GM23338 (cell line): ENCODE measurements around the gene LCOR. TPM values are rescaled to one million over a fixed set of nuclear protein-coding genes. Genes with fewer than 3 reads are reported as not detected.

Source experiments
- ATAC-seq: fragments of 200-7000 bp; cut with Tn5 transposase; 3 replicates; pipeline ENCODE4 v1.9.1; 2020
- DNase-seq: peaks from one replicate; pipeline ENCODE4 v3.0.0-alpha.2; 2015; ENCODE audit warnings: low spot score
- H2AFZ ChIP-seq: fragments of 200-600 bp; sonication (generic); 2 replicates; pipeline ENCODE4 v1.8.0; 2016; ENCODE audit warnings: antibody characterized with exemption, mild to moderate bottlenecking, moderate library complexity
- H3F3A ChIP-seq: fragments of 200-600 bp; sonication (generic); replicated peaks from 2 replicates; pipeline ENCODE4 v1.8.0; 2017; ENCODE audit warnings: antibody characterized with exemption, mixed run types, low read depth
- H3K27ac ChIP-seq: fragments of 200-600 bp; sonication (generic); 2 replicates; pipeline ENCODE4 v1.6.1; 2016; ENCODE audit warnings: low read depth
- H3K27me3 ChIP-seq: fragments of 200-600 bp; sonication (generic); 2 replicates; pipeline ENCODE4 v1.8.0; 2016; ENCODE audit warnings: mild to moderate bottlenecking, mixed run types, moderate library complexity; ENCODE audit not compliant: insufficient read depth
- H3K36me3 ChIP-seq: fragments of 200-600 bp; sonication (generic); 2 replicates; pipeline ENCODE4 v1.8.0; 2016; ENCODE audit warnings: mild to moderate bottlenecking; ENCODE audit not compliant: insufficient read depth
- H3K4me1 ChIP-seq: fragments of 200-600 bp; sonication (generic); 2 replicates; pipeline ENCODE4 v1.8.0; 2016; ENCODE audit warnings: mild to moderate bottlenecking, moderate library complexity; ENCODE audit not compliant: insufficient read depth
- H3K4me2 ChIP-seq: fragments of 200-600 bp; sonication (generic); 2 replicates; pipeline ENCODE4 v1.7.1; 2017; ENCODE audit warnings: mixed run types
- H3K4me3 ChIP-seq: fragments of 200-600 bp; sonication (generic); 2 replicates; pipeline ENCODE4 v1.6.1; 2016; ENCODE audit warnings: mixed run types
- H3K79me2 ChIP-seq: fragments of 200-600 bp; sonication (generic); replicated peaks from 2 replicates; pipeline ENCODE4 v1.8.0; 2017; ENCODE audit warnings: mild to moderate bottlenecking; ENCODE audit not compliant: insufficient read depth
- H3K9me2 ChIP-seq: fragments of 200-600 bp; sonication (generic); 2 replicates; pipeline ENCODE4 v1.8.0; 2017; ENCODE audit not compliant: insufficient read depth
- H4K20me1 ChIP-seq: fragments of 200-600 bp; sonication (generic); replicated peaks from 2 replicates; pipeline ENCODE4 v1.8.0; 2017; ENCODE audit warnings: mild to moderate bottlenecking; ENCODE audit not compliant: insufficient read depth
- H3K27ac Mint-ChIP-seq: 2 replicates; pipeline ENCODE4 v1.8.0; 2020; ENCODE audit warnings: inconsistent platforms, mild to moderate bottlenecking, moderate library complexity, mixed read lengths
- H3K27me3 Mint-ChIP-seq: 3 replicates; pipeline ENCODE4 v1.8.0; 2022; ENCODE audit warnings: low read depth, mild to moderate bottlenecking, moderate library complexity, mixed read lengths, inconsistent platforms; ENCODE audit not compliant: insufficient read depth, poor library complexity
- H3K36me3 Mint-ChIP-seq: 3 replicates; pipeline ENCODE4 v1.8.0; 2021; ENCODE audit warnings: low read depth, mild to moderate bottlenecking, inconsistent platforms, moderate library complexity, mixed read lengths
- H3K4me1 Mint-ChIP-seq: 3 replicates; pipeline ENCODE4 v1.8.0; 2020; ENCODE audit warnings: mild to moderate bottlenecking, inconsistent platforms, mixed read lengths
- H3K4me3 Mint-ChIP-seq: 3 replicates; pipeline ENCODE4 v1.8.0; 2021; ENCODE audit warnings: moderate library complexity, mild to moderate bottlenecking, inconsistent platforms, mixed read lengths
- H3K9me3 Mint-ChIP-seq: 3 replicates; pipeline ENCODE4 v1.8.0; 2020; ENCODE audit warnings: moderate library complexity, mild to moderate bottlenecking, inconsistent platforms, mixed read lengths
- CREB1 ChIP-seq: fragments of 250-450 bp; sonication (Bioruptor Pico); IDR thresholded peaks from 2 replicates; pipeline ENCODE4 v1.5.0; 2020; ENCODE audit warnings: low read depth, mild to moderate bottlenecking, moderate library complexity
- CTCF ChIP-seq, 2 experiments: fragments of 200-600 bp in 1 of 2; sonication (generic) in 1 of 2; conservative IDR thresholded peaks; 2 replicates each; pipeline versions ENCODE4 v1.5.1 to v1.6.1; 2016 to 2017; ENCODE audit warnings: antibody characterized with exemption in 2 of 2, low read depth in 2 of 2, mild to moderate bottlenecking in 2 of 2, moderate library complexity in 1 of 2
- ETS1 ChIP-seq: IDR thresholded peaks from 2 replicates; pipeline ENCODE4 v1.6.1; 2016; ENCODE audit warnings: antibody characterized with exemption
- EZH2 ChIP-seq: fragments of 200-600 bp; sonication (generic); IDR thresholded peaks from one replicate; pipeline ENCODE4 v1.8.0; 2017; ENCODE audit warnings: antibody characterized with exemption, mild to moderate bottlenecking, low read depth; ENCODE audit not compliant: unreplicated experiment
- EZH2phosphoT487 ChIP-seq: fragments of 200-600 bp; sonication (generic); IDR thresholded peaks from one replicate; pipeline ENCODE4 v1.8.1; 2018; ENCODE audit warnings: antibody characterized with exemption; ENCODE audit not compliant: unreplicated experiment
- JUNB ChIP-seq: IDR thresholded peaks from one replicate; pipeline ENCODE4 v1.6.1; 2016; ENCODE audit warnings: antibody characterized with exemption; ENCODE audit not compliant: unreplicated experiment
- NANOG ChIP-seq: IDR thresholded peaks from 2 replicates; pipeline ENCODE4 v1.6.1; 2016; ENCODE audit warnings: antibody characterized with exemption, borderline replicate concordance
- POLR2AphosphoS5 ChIP-seq: IDR thresholded peaks from 2 replicates; pipeline ENCODE4 v1.6.1; 2016; ENCODE audit warnings: antibody characterized with exemption, low read depth
- REST ChIP-seq: IDR thresholded peaks from one replicate; pipeline ENCODE4 v1.6.1; 2018; ENCODE audit warnings: antibody characterized with exemption; ENCODE audit not compliant: unreplicated experiment
- STAT1 ChIP-seq: IDR thresholded peaks from one replicate; pipeline ENCODE4 v1.6.1; 2016; ENCODE audit warnings: antibody characterized with exemption; ENCODE audit not compliant: unreplicated experiment
- ZNF114 ChIP-seq: fragments of 250-450 bp; sonication (Bioruptor Pico); IDR thresholded peaks from 2 replicates; pipeline ENCODE4 v1.5.0; 2020; ENCODE audit warnings: mild to moderate bottlenecking, moderate library complexity
- ZNF331 ChIP-seq: fragments of 250-450 bp; sonication (Bioruptor Pico); IDR thresholded peaks from 2 replicates; pipeline ENCODE4 v1.5.0; 2020; ENCODE audit warnings: low read depth, mild to moderate bottlenecking, moderate library complexity
- ZNF462 ChIP-seq: fragments of 250-450 bp; sonication (Bioruptor Pico); IDR thresholded peaks from 2 replicates; pipeline ENCODE4 v1.5.0; 2020; ENCODE audit warnings: mild to moderate bottlenecking, moderate library complexity
- polyA plus RNA-seq: library from polyadenylated mRNA; unstranded; fragments of >200 nt; fragmentation: Nextera tagmentation; extraction: Ambion mirVana; gene quantifications from 2 replicates; pipeline ENCODE4 v1.2.1, GENCODE V29; 2016
- total RNA-seq: library from RNA; depleted of rRNA; stranded (reverse); fragments of >200 nt; shearing (Covaris generic); gene quantifications from 2 replicates; pipeline ENCODE4 v1.2.3, GENCODE V29; 2014

The LCOR gene
- total and polyA plus RNA-seq, 2 experiments from 2014 or later = 6.9 to 14.9 TPM

- DNase-seq (no peak), ATAC-seq (no peak)
- H3K79me2 ChIP-seq = no peaks in the 10 kb centered on the region
- H3K9me2 ChIP-seq = no peaks in the 10 kb centered on the region
- peaks cover 8% of the 10 kb centered on the region for H3K4me1 Mint-ChIP-seq
- H3K27me3 ChIP-seq = no peaks in the 10 kb centered on the region
- H3F3A ChIP-seq = no peaks in the 10 kb centered on the region
- H3K4me3 Mint-ChIP-seq = no peak overlapping the region
- H3K9me3 Mint-ChIP-seq = peaks cover 17% of the 10 kb centered on the region; the same call in 2 of the 3 replicates
- no peak overlapping the region for H3K27ac ChIP-seq
- H3K27ac Mint-ChIP-seq = no peak overlapping the region
- no peaks in the 10 kb centered on the region; the same call in 1 of the 2 replicates for H3K4me1 ChIP-seq
- no peaks in the 10 kb centered on the region for H4K20me1 ChIP-seq
- peaks cover 9% of the 10 kb centered on the region; the same call in 2 of the 3 replicates for H3K36me3 Mint-ChIP-seq
- H3K36me3 ChIP-seq = no peaks in the 10 kb centered on the region; the same call in 1 of the 2 replicates
- no peak overlapping the region for H2AFZ ChIP-seq
- peaks cover 2% of the 10 kb centered on the region for H3K27me3 Mint-ChIP-seq
- no peak overlapping the region for H3K4me3 ChIP-seq
- TF ChIP-seq ZNF462 (CRISPR knock-in tag) (no peak), JUNB (no peak), EZH2 (no peak), STAT1 (no peak), NANOG (no peak), ZNF114 (CRISPR knock-in tag) (no peak), CTCF (conservative IDR thresholded peaks at IDR 0.05; ENCODE audit: low read depth in 2 of 2) (no peak), POLR2AphosphoS5 (no peak), ZNF331 (CRISPR knock-in tag) (no peak), REST (no peak), EZH2phosphoT487 (no peak), CREB1 (CRISPR knock-in tag) (no peak), ETS1 (no peak)
- no peak overlapping the region for H3K4me2 ChIP-seq
These were observed 171.7 kb downstream of the LCOR start for GRCh38 chr10:97003804-97004201.
